ENCODE measurements around the gene RASA3. TPM values are rescaled to one million over a fixed set of nuclear protein-coding genes. Genes with fewer than 3 reads are reported as not detected.
"Not testable (repeated sequence)": the region's sequence is repeated elsewhere in the genome, so short reads cannot be mapped to it uniquely, and the experiment has no call there.

Gene RASA3
- total RNA-seq, 4 donors from 2014 or later, result 29.5 to 38.1 (median 34.6) TPM

- Histone ChIP-seq H3K27ac (replicated peaks in 1 of 4) (peak overlapping the region; percentile 84 to 90 (median 87)), H3K36me3 (no peaks in the 10 kb centered on the region), H3K4me1 (peaks cover 52 to 80% (median 57%) of the 10 kb centered on the region in 4 donors), H3K4me3 (peak overlapping the region; percentile 28 to 44 (median 30)), H3K9me3 (no peaks in the 10 kb centered on the region), H3K27me3 (peaks cover 0 to 6% (median 0%) of the 10 kb centered on the region in 4 donors)
- DNase-seq (ENCODE audit: extremely low spot score), result no peak
- intact Hi-C loops (cut with DNase I), result no loop called here
- 32% methylated on average over 37 of the region's 37 CpGs for WGBS
- TF ChIP-seq POLR2A (IDR thresholded peaks at IDR 0.05; ENCODE audit: low read depth), result no peak
- peak; percentile 78 to 79 for TF ChIP-seq POLR2AphosphoS5 (IDR thresholded peaks at IDR 0.05)
Measured at GRCh38 chr13:114128624-114129522, 3.5 kb downstream of the RASA3 start.

- H3K9me3 ChIP-seq, result no peaks in the 10 kb centered on the region
- intact Hi-C loops (cut with DNase I), result no loop called here
- peaks cover 0 to 6% (median 0%) of the 10 kb centered on the region in 4 donors for H3K27me3 ChIP-seq
- no peak for TF ChIP-seq POLR2A (IDR thresholded peaks at IDR 0.05; ENCODE audit: low read depth)
- no peak for TF ChIP-seq POLR2AphosphoS5 (IDR thresholded peaks at IDR 0.05)
- no peak for TF ChIP-seq CTCF (IDR thresholded peaks at IDR 0.05)
- TF ChIP-seq EP300 (IDR thresholded peaks at IDR 0.05), result no peak
- peak overlapping the region; percentile 84 to 90 (median 87) for H3K27ac ChIP-seq (replicated peaks in 1 of 4)
- peaks cover 52 to 85% (median 61%) of the 10 kb centered on the region in 4 donors for H3K4me1 ChIP-seq
- no peaks in the 10 kb centered on the region for H3K36me3 ChIP-seq
- 51% methylated on average over 3 of the region's 5 CpGs for WGBS
- H3K4me3 ChIP-seq, result peak overlapping the region; percentile 28 to 44 (median 30)
- DNase-seq (ENCODE audit: extremely low spot score), result no peak
Measured at GRCh38 chr13:114128348-114128623, 4.1 kb downstream of the RASA3 start.

- Histone ChIP-seq H3K36me3 (no peaks in the 10 kb centered on the region), H3K27ac (replicated peaks in 1 of 4) (peak overlapping the region; percentile 84 to 90 (median 87)), H3K4me3 (peak overlapping the region in 1 of 4 donors; percentile 44), H3K4me1 (peaks cover 54 to 88% (median 64%) of the 10 kb centered on the region in 4 donors), H3K9me3 (no peaks in the 10 kb centered on the region), H3K27me3 (peaks cover 0 to 6% (median 0%) of the 10 kb centered on the region in 4 donors)
- intact Hi-C loops (cut with DNase I), result no loop called here
- DNase-seq (ENCODE audit: extremely low spot score), result no peak
- WGBS, result 42% methylated on average over 15 of the region's 15 CpGs
- TF ChIP-seq POLR2AphosphoS5 (IDR thresholded peaks at IDR 0.05), result no peak
- no peak for TF ChIP-seq POLR2A (IDR thresholded peaks at IDR 0.05; ENCODE audit: low read depth)
- TF ChIP-seq EP300 (IDR thresholded peaks at IDR 0.05), result no peak
- TF ChIP-seq CTCF (IDR thresholded peaks at IDR 0.05), result no peak
Measured at GRCh38 chr13:114127473-114128347, 4.7 kb downstream of the RASA3 start.

- intact Hi-C loops (cut with DNase I), result no loop called here
- Histone ChIP-seq H3K27ac (replicated peaks in 1 of 4) (peak overlapping the region in 3 of 4 donors; percentile 84 to 89 (median 85)), H3K9me3 (no peaks in the 10 kb centered on the region), H3K4me3 (no peak overlapping the region), H3K27me3 (peaks cover 0 to 4% (median 0%) of the 10 kb centered on the region in 4 donors), H3K36me3 (no peaks in the 10 kb centered on the region), H3K4me1 (peaks cover 60 to 92% (median 71%) of the 10 kb centered on the region in 4 donors)
- no peak for TF ChIP-seq POLR2A (IDR thresholded peaks at IDR 0.05; ENCODE audit: low read depth)
- TF ChIP-seq EP300 (IDR thresholded peaks at IDR 0.05), result no peak
- no peak for TF ChIP-seq CTCF (IDR thresholded peaks at IDR 0.05)
- TF ChIP-seq POLR2AphosphoS5 (IDR thresholded peaks at IDR 0.05), result no peak
- no peak for DNase-seq (ENCODE audit: extremely low spot score)
- 84% methylated on average over 21 of the region's 21 CpGs for WGBS
Measured at GRCh38 chr13:114126789-114127472, 5.5 kb downstream of the RASA3 start.

- WGBS, result 98% methylated on average over 14 of the region's 14 CpGs
- H3K4me1 ChIP-seq, result peaks cover 60 to 92% (median 78%) of the 10 kb centered on the region in 4 donors
- H3K36me3 ChIP-seq; DNase-seq (ENCODE audit: extremely low spot score); intact Hi-C loops (cut with DNase I); H3K4me3 ChIP-seq; H3K27me3 ChIP-seq; H3K27ac ChIP-seq (replicated peaks in 1 of 4); H3K9me3 ChIP-seq: not testable (repeated sequence)
Measured at GRCh38 chr13:114126086-114126485, 6.3 kb downstream of the RASA3 start.

All from esophagus muscularis mucosa (tissue), 4 donors.